T-cell (primary cell): ENCODE results near the gene AKAIN1. TPM values are rescaled to one million over a fixed set of nuclear protein-coding genes. Genes with fewer than 3 reads are reported as not detected.

Experiments
- ATAC-seq, 4 experiments: fragments of 200-7000 bp in 3 of 4; fragments of 150-1000 bp in 1 of 4; cut with Tn5 transposase; replicated peaks in 1 of 4; 1 replicate in 3 of 4; 2 replicates in 1 of 4; pipeline ENCODE4 v1.10.0; 2021; ENCODE audit warnings: moderate library complexity in 3 of 4, mild to moderate bottlenecking in 2 of 4, moderate number of reproducible peaks in 1 of 4
- CTCF ChIA-PET, 2 donors: fragments of 300-600 bp; sonication (Branson Sonifier 250); formaldehyde crosslinking; loops; one replicate each; lab custom pipeline; 2022; ENCODE audit warnings: antibody characterized with exemption in 2 of 2; lab: Charles Lee
- POLR2A ChIA-PET, 2 donors: fragments of 300-600 bp; sonication (Branson Sonifier 250); formaldehyde crosslinking; loops; one replicate each; lab custom pipeline; 2022; ENCODE audit warnings: antibody characterized with exemption in 2 of 2; lab: Charles Lee
- DNase-seq, 35 experiments: peaks; one replicate each; pipeline versions ENCODE4 v3.0.0 to v3.0.0-alpha.2; 2013 to 2023
- H3K27ac ChIP-seq: one replicate; pipeline ENCODE4 v1.5.1; 2013; ENCODE audit warnings: low read length
- H3K27me3 ChIP-seq, 2 experiments: replicated peaks in 1 of 2; 1 replicate in 1 of 2; 2 replicates in 1 of 2; pipeline versions ENCODE4 v1.6.1 to v1.7.0; 2013; ENCODE audit warnings: low read length in 1 of 2, mixed read lengths in 1 of 2; ENCODE audit not compliant: control insufficient read depth in 2 of 2, insufficient read depth in 2 of 2; ENCODE audit errors: extremely low read depth in 1 of 2
- H3K36me3 ChIP-seq, 2 donors: 1 replicate in 1 of 2; 2 replicates in 1 of 2; pipeline versions ENCODE4 v1.6.1 to v1.7.0; 2013; ENCODE audit warnings: low read length in 1 of 2; ENCODE audit not compliant: control insufficient read depth in 2 of 2, insufficient read depth in 1 of 2; ENCODE audit errors: extremely low read depth in 1 of 2
- H3K4me1 ChIP-seq, 2 experiments: 1 replicate in 1 of 2; 2 replicates in 1 of 2; pipeline versions ENCODE4 v1.6.1 to v1.7.0; 2013; ENCODE audit warnings: low read length in 2 of 2, mixed read lengths in 1 of 2; ENCODE audit not compliant: insufficient read depth in 2 of 2, control insufficient read depth in 1 of 2; ENCODE audit errors: extremely low read depth in 1 of 2
- H3K4me3 ChIP-seq, 2 donors: 1 replicate in 1 of 2; 2 replicates in 1 of 2; pipeline versions ENCODE4 v1.5.1 to v1.7.0; 2013; ENCODE audit warnings: mild to moderate bottlenecking in 2 of 2, low read length in 1 of 2, moderate library complexity in 1 of 2; ENCODE audit not compliant: control insufficient read depth in 1 of 2; ENCODE audit errors: extremely low read depth in 1 of 2
- H3K9me3 ChIP-seq: 2 replicates; pipeline ENCODE4 v1.7.0; 2013
- H3K27ac Mint-ChIP-seq, 2 donors: one replicate each; pipeline ENCODE4 v1.8.0; 2020 to 2021; ENCODE audit warnings: mild to moderate bottlenecking in 2 of 2, mixed read lengths in 2 of 2
- H3K27me3 Mint-ChIP-seq, 2 donors: one replicate each; pipeline ENCODE4 v1.8.0; 2021 to 2022; ENCODE audit warnings: mixed read lengths in 2 of 2
- H3K36me3 Mint-ChIP-seq: one replicate; pipeline ENCODE4 v1.8.0; 2021; ENCODE audit warnings: mixed read lengths
- H3K4me1 Mint-ChIP-seq, 3 donors: one replicate each; pipeline ENCODE4 v1.8.0; 2020 to 2022; ENCODE audit warnings: mixed read lengths in 3 of 3, mild to moderate bottlenecking in 1 of 3
- H3K4me3 Mint-ChIP-seq, 3 donors: one replicate each; pipeline ENCODE4 v1.8.0; 2020 to 2022; ENCODE audit warnings: mild to moderate bottlenecking in 3 of 3, mixed read lengths in 3 of 3, moderate library complexity in 3 of 3
- H3K9me3 Mint-ChIP-seq, 3 donors: one replicate each; pipeline ENCODE4 v1.8.0; 2020 to 2022; ENCODE audit warnings: mixed read lengths in 3 of 3
- WGBS: methylation state at CpG from one replicate; pipeline ENCODE4 v1.1.5; 2013; ENCODE audit warnings: missing lambda C conversion rate; ENCODE audit not compliant: insufficient coverage; 5-methylcytosine and 5-hydroxymethylcytosine counted together
- total RNA-seq, 35 experiments: library from RNA in 6 of 35; stranded (reverse) in 6 of 35; fragments of 120-200 nt in 1 of 35; gene quantifications; one replicate each; pipeline versions ENCODE4 v1.2.1 to v1.2.4 and lab custom pipeline; 2013 to 2026

AKAIN1 gene
- total RNA-seq, 5 donors from 2014 or later (not counting 1 experiment from before 2014, with no cell fraction given) = not detected

DNA sequence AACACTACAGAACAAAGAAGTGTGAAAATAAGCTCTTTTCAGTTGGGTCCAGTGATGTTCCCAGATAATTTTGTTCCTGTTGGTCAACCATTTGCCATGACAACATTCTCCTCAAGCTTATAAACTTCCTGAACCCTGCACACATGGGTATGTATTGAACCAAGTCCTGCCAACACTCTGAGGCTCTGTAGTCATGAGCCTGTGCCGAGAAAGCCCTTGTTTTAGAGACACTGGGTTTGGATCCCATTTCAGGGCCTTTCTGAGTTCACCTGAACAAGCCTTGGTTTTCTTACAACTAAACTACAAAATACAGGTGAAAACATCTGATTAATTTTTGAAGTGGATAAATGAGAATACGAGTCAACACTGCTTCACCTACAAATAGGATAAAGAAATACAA lies 38.5 kb downstream of the AKAIN1 start:
- H3K36me3 Mint-ChIP-seq = no peaks in the 10 kb centered on the region
- H3K27ac ChIP-seq = peak overlapping the region; percentile 11
- H3K9me3 ChIP-seq = no peaks in the 10 kb centered on the region
- peaks cover 15 to 36% of the 10 kb centered on the region in 2 experiments for H3K4me1 ChIP-seq
- DNase-seq = no peak
- WGBS = no CpG with 5 or more reads among the region's 2 CpGs
- peaks cover 0 to 3% of the 10 kb centered on the region in 2 experiments for H3K27me3 ChIP-seq
- no peaks in the 10 kb centered on the region for H3K27me3 Mint-ChIP-seq
- H3K27ac Mint-ChIP-seq = peak overlapping the region; percentile 93 to 96
- peak in 3 of 4 experiments; percentile 17 to 41 (median 33) for ATAC-seq
- H3K4me3 Mint-ChIP-seq = peak overlapping the region in 1 of 3 donors; percentile 55
- H3K4me3 ChIP-seq = no peak overlapping the region
- H3K36me3 ChIP-seq = no peaks in the 10 kb centered on the region
- H3K4me1 Mint-ChIP-seq = peaks cover 39 to 43% (median 42%) of the 10 kb centered on the region in 3 donors
- ChIA-PET POLR2A (interaction anchor here in 1 of 2 donors (1.2 kb wide), 1 partner anchor 79 kb away, joined by 3 read pairs; no protein-coding TSS in a partner anchor), CTCF (interaction anchor here in 1 of 2 donors (0.6 to 1.2 kb wide), 3 partner anchors 10 to 79 kb away, joined by 4 to 5 read pairs (median 4); no protein-coding TSS in a partner anchor)
- H3K9me3 Mint-ChIP-seq = no peaks in the 10 kb centered on the region

DNA sequence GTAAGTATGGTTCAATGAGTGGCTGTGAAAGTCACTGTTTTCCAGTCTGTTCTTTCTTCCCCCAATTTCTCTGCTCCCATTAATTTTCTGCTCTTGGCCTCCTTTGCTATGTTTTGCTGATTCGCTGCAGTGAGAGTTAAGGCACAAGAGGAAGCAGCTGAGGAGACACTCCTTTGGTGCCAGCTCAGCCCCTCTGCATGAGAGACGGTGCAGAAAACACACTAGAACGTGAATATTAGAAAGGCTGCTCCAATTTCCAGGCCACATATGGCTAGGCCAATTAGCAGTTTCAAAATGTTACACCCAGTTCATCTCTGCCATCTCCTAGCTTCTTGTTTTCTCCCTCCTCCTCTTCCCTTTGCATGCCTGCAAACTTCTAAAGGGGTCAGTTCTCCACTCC lies 38.9 kb downstream of the AKAIN1 start:
- H3K27me3 ChIP-seq = peaks cover 0 to 3% of the 10 kb centered on the region in 2 experiments
- WGBS = 27% methylated on average over 2 of the region's 3 CpGs
- peak overlapping the region in 1 of 3 donors; percentile 55 for H3K4me3 Mint-ChIP-seq
- H3K27me3 Mint-ChIP-seq = no peaks in the 10 kb centered on the region
- no peaks in the 10 kb centered on the region for H3K36me3 ChIP-seq
- POLR2A ChIA-PET = interaction anchor here in 1 of 2 donors (1.2 kb wide), 1 partner anchor 79 kb away, joined by 3 read pairs; no protein-coding TSS in a partner anchor
- H3K27ac Mint-ChIP-seq = peak overlapping the region; percentile 93 to 96
- H3K27ac ChIP-seq = peak overlapping the region; percentile 11
- H3K9me3 ChIP-seq = no peaks in the 10 kb centered on the region
- peaks cover 15 to 36% of the 10 kb centered on the region in 2 experiments for H3K4me1 ChIP-seq
- no peaks in the 10 kb centered on the region for H3K9me3 Mint-ChIP-seq
- CTCF ChIA-PET = no interaction called here
- H3K4me1 Mint-ChIP-seq = peaks cover 39 to 43% (median 42%) of the 10 kb centered on the region in 3 donors
- H3K36me3 Mint-ChIP-seq = no peaks in the 10 kb centered on the region
- H3K4me3 ChIP-seq = no peak overlapping the region
- DNase-seq = no peak
- ATAC-seq = peak in 1 of 4 experiments; percentile 8

GRCh38 chr18:5155907-5156287 lies 41.2 kb downstream of the AKAIN1 start:
- Histone ChIP-seq H3K9me3 (no peaks in the 10 kb centered on the region), H3K4me1 (peaks cover 15 to 30% of the 10 kb centered on the region in 2 experiments), H3K4me3 (no peak overlapping the region), H3K27me3 (peaks cover 0 to 3% of the 10 kb centered on the region in 2 experiments), H3K36me3 (no peaks in the 10 kb centered on the region), H3K27ac (no peak overlapping the region)
- H3K36me3 Mint-ChIP-seq = no peaks in the 10 kb centered on the region
- ATAC-seq (no peak), DNase-seq (no peak)
- H3K4me3 Mint-ChIP-seq = no peak overlapping the region
- no peaks in the 10 kb centered on the region for H3K9me3 Mint-ChIP-seq
- H3K27ac Mint-ChIP-seq = no peak overlapping the region
- POLR2A ChIA-PET = no interaction called here
- H3K4me1 Mint-ChIP-seq = peaks cover 33 to 38% (median 37%) of the 10 kb centered on the region in 3 donors
- no CpG with 5 or more reads among the region's 5 CpGs for WGBS
- CTCF ChIA-PET = no interaction called here
- no peaks in the 10 kb centered on the region for H3K27me3 Mint-ChIP-seq

- Histone ChIP-seq H3K36me3 (no peaks in the 10 kb centered on the region), H3K4me3 (no peak overlapping the region), H3K4me1 (peaks cover 15 to 25% of the 10 kb centered on the region in 2 experiments), H3K27me3 (peaks cover 0 to 4% of the 10 kb centered on the region in 2 experiments), H3K27ac (no peak overlapping the region), H3K9me3 (no peaks in the 10 kb centered on the region)
- Mint-ChIP-seq H3K4me3 (no peak overlapping the region), H3K4me1 (peaks cover 29 to 34% (median 31%) of the 10 kb centered on the region in 3 donors), H3K27me3 (no peaks in the 10 kb centered on the region), H3K9me3 (no peaks in the 10 kb centered on the region), H3K36me3 (no peaks in the 10 kb centered on the region), H3K27ac (no peak overlapping the region)
- ATAC-seq (no peak), DNase-seq (no peak)
- ChIA-PET POLR2A (no interaction called here), CTCF (no interaction called here)
- 89% methylated on average over 13 of the region's 17 CpGs for WGBS
Measured at GRCh38 chr18:5155218-5155906, 41.7 kb downstream of the AKAIN1 start.

- Histone ChIP-seq H3K36me3 (no peaks in the 10 kb centered on the region), H3K4me3 (no peak overlapping the region), H3K27me3 (peaks cover 0 to 5% of the 10 kb centered on the region in 2 experiments), H3K4me1 (peaks cover under 1 to 6% of the 10 kb centered on the region in 2 experiments), H3K9me3 (no peaks in the 10 kb centered on the region), H3K27ac (no peak overlapping the region)
- Mint-ChIP-seq H3K4me1 (peaks cover 4 to 8% (median 5%) of the 10 kb centered on the region in 3 donors), H3K36me3 (peaks cover under 1% of the 10 kb centered on the region), H3K27ac (no peak overlapping the region), H3K27me3 (no peaks in the 10 kb centered on the region), H3K4me3 (no peak overlapping the region), H3K9me3 (peaks cover 0 to under 1% (median 0%) of the 10 kb centered on the region in 3 donors)
- POLR2A ChIA-PET = interaction anchor here in 1 of 2 donors (0.5 kb wide), 1 partner anchor 143 kb away, joined by 7 read pairs; the partner anchor contains the start of gene ZBTB14
- 96% methylated on average over 5 of the region's 6 CpGs for WGBS
- CTCF ChIA-PET = no interaction called here
- ATAC-seq = no peak
- no peak for DNase-seq
Measured at GRCh38 chr18:5152343-5153020, 44.6 kb downstream of the AKAIN1 start.

DNA sequence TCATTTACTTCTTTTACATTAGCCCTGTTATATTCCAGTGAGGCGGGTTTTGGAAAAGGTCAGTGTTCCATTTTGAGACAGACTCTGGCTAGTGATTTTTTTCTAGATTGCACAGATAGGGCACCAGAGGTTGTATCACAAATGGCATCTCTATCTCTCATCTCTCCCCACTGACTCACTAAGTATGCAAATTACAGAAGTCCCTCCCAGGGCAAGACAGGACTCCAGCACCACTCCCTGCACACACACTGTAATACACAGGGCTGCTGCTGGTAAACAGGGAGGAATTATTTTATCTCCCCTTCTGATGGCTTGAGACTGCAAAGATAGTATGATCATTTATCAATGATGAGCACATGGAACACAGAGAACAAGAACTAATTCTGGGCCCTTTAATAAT lies 46.2 kb downstream of the AKAIN1 start:
- H3K36me3 Mint-ChIP-seq = peaks cover 2% of the 10 kb centered on the region
- CTCF ChIA-PET = no interaction called here

More for the DNA sequence above, 46.2 kb downstream of the AKAIN1 start:
- Mint-ChIP-seq H3K4me3 (no peak overlapping the region), H3K27me3 (no peaks in the 10 kb centered on the region), H3K4me1 (peaks cover 5 to 8% (median 6%) of the 10 kb centered on the region in 3 donors), H3K27ac (no peak overlapping the region), H3K9me3 (peaks cover 0 to 4% (median 0%) of the 10 kb centered on the region in 3 donors)
- POLR2A ChIA-PET = no interaction called here
- no peak overlapping the region for H3K4me3 ChIP-seq
- no peak overlapping the region for H3K27ac ChIP-seq
- H3K4me1 ChIP-seq = no peaks in the 10 kb centered on the region
- no peaks in the 10 kb centered on the region for H3K36me3 ChIP-seq
- no peak for DNase-seq
- H3K9me3 ChIP-seq = no peaks in the 10 kb centered on the region
- ATAC-seq = no peak
- no CpG with 5 or more reads among the region's 1 CpG for WGBS
- peaks cover 0 to 5% of the 10 kb centered on the region in 2 experiments for H3K27me3 ChIP-seq
